Upper lobe of left lung (tissue), 4 donors: Measurements from ENCODE around the gene GABBR1.

Experiments
- CTCF ChIP-seq, 6 experiments: fragments of 450-650 bp in 4 of 6; fragments of 200-600 bp in 2 of 6; sonication (generic) in 2 of 6; IDR thresholded peaks; one replicate each; pipeline ENCODE4 v1.5.1; 2016 to 2019; ENCODE audit warnings: antibody characterized with exemption in 6 of 6
- POLR2AphosphoS5 ChIP-seq, 2 donors: sonication (generic); formaldehyde crosslinking; IDR thresholded peaks; one replicate each; pipeline ENCODE4 v1.5.1; 2017; ENCODE audit warnings: antibody characterized with exemption in 2 of 2

GRCh38 chr6:29598172-29598747 is 34.7 kb downstream of the GABBR1 start:
- no peak for TF ChIP-seq POLR2AphosphoS5 (IDR thresholded peaks at IDR 0.05)
- TF ChIP-seq CTCF (IDR thresholded peaks at IDR 0.05), result no peak
